DMS79 (cell line): ENCODE measurements around the gene CHN1.

Experiments used
- DNase-seq: peaks from one replicate; lab custom pipeline; 2025; lab: John Stamatoyannopoulos, UW

CHN1 gene

DNA sequence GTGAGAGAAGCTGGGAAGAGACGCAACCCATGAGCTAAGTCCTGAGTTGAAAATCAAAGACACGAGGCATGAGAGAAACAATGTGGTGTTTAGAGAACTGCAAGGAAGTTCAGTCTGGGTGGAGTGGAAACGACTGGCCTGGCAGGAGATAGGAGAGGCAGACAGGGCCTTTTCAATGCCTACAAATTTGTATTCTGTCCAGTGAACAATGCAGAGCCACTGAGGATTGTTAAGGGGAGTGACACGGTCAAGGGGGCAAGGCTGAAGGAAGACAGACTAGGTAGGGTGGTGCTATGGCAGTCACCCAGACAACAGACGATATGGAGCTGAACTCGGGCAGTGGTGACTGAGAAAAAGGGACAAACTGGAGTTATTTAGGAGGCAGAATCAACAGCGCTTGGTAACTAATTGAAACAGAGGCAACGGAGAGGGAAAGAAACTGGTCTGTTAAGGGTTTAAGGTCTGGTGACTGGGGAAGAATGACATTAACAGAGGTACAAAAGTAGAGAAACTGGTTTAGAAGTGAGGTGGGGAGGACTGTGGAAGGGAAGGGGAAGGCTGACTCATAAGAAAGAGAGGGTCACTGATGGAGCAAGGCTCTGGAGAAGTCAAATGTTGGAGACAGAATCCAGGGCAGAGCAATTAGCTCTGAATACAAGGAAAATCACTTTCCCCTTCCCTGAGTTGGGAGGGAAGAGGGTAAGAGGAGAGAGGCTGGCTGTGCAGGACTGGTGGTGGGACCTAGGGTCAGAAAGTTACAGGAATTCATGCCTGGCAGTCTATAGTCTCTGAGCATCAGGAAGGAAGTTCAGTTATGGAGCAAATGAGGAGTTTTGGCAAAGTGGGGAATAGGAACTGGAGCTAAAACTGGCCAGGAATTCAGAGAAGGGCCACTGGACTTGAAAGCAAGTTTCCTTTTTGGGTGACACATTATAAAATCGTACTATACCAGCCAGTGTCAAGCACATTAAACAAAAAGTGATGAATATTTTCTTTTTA is 177.5 kb downstream of the CHN1 start:
- DNase-seq, result no peak

DNA sequence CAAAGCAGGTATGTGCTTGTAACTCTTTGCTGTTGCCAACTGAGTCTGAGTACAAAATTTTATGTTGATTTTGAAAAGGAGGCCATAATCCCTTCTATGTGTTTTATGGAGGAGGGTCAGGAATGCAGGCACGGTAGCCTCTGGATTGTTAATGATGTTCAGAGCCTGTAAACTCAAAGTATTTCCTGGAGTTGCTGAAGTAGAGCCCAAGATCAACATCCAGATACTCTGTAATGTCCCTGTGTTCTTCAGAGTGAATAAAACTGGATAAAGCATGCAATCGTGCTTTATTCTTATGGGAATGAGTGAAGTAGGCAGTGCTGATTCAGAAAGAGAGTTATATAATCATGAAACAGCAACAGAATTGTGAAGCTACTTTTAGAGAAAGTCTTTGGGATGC is 179.1 kb downstream of the CHN1 start:
- no peak for DNase-seq

DNA sequence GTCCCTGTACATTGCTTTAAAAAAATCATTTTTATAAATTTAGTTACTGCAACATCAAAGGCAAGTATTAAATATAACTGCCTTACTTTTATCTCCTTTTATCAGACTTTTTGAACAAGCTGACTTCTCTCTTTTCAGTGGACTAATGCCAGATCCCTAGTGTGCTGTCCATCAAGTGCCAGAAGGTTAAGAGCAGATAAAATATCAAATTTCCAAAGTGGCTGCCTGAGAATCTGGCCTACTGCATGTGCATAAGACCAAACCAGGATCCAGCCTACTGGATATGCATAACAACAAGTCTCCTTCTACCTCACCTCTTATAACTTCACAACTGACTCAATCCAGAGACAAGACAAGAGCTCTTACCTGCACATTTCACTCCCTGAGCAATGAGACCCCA is 181.1 kb downstream of the CHN1 start:
- DNase-seq, result no peak

GRCh38 chr2:174821628-174822027 is 183.6 kb downstream of the CHN1 start:
- DNase-seq, result no peak

GRCh38 chr2:174820361-174820760 is 184.8 kb downstream of the CHN1 start:
- DNase-seq, result no peak

GRCh38 chr2:174815526-174815925 is 189.7 kb downstream of the CHN1 start:
- DNase-seq, result no peak

- no peak for DNase-seq
Measured at GRCh38 chr2:174812037-174812436, 193.1 kb downstream of the CHN1 start.

GRCh38 chr2:174807931-174808330 is 197.2 kb downstream of the CHN1 start:
- DNase-seq, result no peak

GRCh38 chr2:174805803-174806202 is 199.4 kb downstream of the CHN1 start:
- DNase-seq, result no peak

- no peak for DNase-seq
Measured at GRCh38 chr2:174802459-174802858, 202.7 kb downstream of the CHN1 start.

DNA sequence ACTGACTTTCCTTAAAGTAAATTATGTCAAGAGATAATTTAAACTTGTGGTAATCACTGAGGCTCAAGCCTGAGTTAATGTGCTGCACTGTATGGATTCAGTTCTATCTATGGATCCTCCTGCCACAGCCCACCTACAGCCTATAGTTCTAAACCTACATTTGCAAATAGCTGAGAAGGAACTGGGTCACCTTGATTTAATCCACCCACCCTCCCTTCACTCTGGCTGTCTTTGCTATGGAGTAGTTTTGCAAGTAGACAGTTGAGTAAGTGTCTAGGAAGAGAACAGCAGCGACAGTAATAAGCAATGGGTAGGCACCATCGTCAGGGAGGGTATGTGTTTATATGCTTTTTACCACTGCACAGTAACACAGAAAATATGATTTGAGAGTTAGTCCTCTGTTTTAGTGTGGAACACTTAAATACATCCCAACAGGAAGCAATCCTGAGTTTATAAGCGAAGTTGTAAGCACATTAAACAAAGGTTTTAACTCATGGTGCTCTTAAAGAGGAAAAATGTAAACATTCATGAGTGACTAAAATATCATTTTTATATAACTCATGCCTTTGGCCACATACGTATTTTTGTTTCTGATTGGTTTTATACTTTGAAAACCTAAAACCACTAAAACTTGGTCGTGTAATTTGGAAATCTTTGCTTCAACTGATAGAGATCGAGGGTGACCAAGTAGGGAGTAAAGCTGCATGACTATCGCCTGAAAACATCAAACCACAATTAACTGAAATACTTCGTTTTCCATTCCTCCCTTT is 204.6 kb downstream of the CHN1 start:
- no peak for DNase-seq

DNA sequence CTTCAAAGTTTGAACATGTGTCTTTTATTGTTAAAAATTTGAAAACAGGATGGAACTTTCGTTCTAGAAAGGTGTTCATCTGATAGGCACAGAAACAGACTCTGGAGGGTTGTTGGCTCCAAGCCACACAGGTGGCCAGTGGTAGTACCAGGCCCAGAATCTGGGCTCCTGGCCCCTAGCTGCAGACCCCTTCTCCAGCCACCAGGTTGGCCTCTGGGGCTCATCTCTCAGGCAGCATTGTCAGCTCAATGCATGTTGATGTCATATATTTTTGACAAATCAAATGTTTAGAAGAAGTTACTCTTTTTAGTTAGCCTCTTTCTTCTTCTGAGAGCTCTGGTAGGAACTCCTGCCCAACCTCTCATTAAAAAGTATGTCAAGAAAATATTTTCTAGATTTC is 206.4 kb downstream of the CHN1 start:
- DNase-seq, result no peak

- DNase-seq, result no peak
Measured at GRCh38 chr2:174797781-174798276, 207.4 kb downstream of the CHN1 start.

GRCh38 chr2:174796319-174796771 is 208.8 kb downstream of the CHN1 start:
- DNase-seq, result no peak

DNA sequence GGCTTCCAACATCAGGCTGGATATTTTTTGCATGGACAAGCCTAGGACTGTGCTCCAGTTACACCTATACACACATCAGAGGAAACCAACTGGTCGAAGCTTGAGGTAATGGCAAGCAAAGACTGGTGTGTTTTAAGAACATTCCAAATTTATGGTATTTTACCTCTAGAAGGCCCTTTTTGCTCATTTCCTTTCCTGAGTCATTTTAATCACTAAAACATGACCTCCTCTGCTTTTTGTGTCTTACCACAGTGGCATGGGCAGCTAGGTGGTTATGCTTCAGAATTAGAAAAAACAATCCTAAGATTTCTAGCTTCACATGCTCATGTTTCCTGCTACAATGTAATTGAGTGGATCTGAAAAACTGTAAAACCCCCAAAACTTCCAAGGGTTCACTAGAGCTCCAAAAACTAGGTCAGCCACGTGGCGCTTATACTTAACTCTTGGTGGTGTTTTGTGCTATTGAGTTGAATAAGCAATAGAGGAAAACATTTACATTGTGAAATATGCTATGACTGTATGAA is 210.3 kb downstream of the CHN1 start:
- DNase-seq, result no peak

GRCh38 chr2:174792309-174793025 is 212.7 kb downstream of the CHN1 start:
- DNase-seq, result no peak

- no peak for DNase-seq
Measured at GRCh38 chr2:174791746-174792280, 213.4 kb downstream of the CHN1 start.

GRCh38 chr2:174791020-174791419 is 214.2 kb downstream of the CHN1 start:
- DNase-seq, result no peak

DNA sequence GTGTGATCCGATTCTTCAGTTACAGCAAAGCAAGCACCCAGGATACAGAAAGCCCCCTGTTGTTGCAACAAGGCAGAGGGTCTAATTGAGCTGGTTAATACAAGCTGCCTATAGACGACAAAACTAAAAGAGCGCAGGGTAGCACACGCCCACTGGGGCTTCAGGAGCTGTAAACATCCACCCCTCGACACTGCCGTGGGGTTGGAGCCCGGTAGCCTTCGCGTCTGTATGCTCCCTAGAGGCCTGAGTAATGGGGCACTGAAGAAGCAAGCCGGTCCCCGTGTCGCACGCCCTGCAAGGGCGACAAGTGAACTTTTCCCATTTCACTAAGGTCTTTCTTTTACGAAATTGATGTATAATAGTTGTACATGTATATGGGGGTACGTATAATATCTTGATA is 216.2 kb downstream of the CHN1 start:
- no peak for DNase-seq

- no peak for DNase-seq
Measured at GRCh38 chr2:174788291-174788929, 216.8 kb downstream of the CHN1 start.
